ENCODE results near the gene AJAP1.

AJAP1 gene

GRCh38 chr1:4648657-4649056 is 5.8 kb upstream of the AJAP1 start:
- no peak overlapping the region for H3K4me3 ChIP-seq (ENCODE audit: control insufficient read depth, low read depth, low read length)
- TF ChIP-seq CTCF (conservative IDR thresholded peaks at IDR 0.05; ENCODE audit: control insufficient read depth, insufficient read depth, low read depth, low read length), result no peak
- no peak for DNase-seq (ENCODE audit: low read depth)

GRCh38 chr1:4650481-4650880 is 3.9 kb upstream of the AJAP1 start:
- no peak for TF ChIP-seq CTCF (conservative IDR thresholded peaks at IDR 0.05; ENCODE audit: control insufficient read depth, insufficient read depth, low read depth, low read length)
- peak; percentile 10 for DNase-seq (ENCODE audit: low read depth)
- no peak overlapping the region for H3K4me3 ChIP-seq (ENCODE audit: control insufficient read depth, low read depth, low read length)

- no peak for TF ChIP-seq CTCF (conservative IDR thresholded peaks at IDR 0.05; ENCODE audit: control insufficient read depth, insufficient read depth, low read depth, low read length)
- no peak for DNase-seq (ENCODE audit: low read depth)
- no peak overlapping the region for H3K4me3 ChIP-seq (ENCODE audit: control insufficient read depth, low read depth, low read length)
Observed at GRCh38 chr1:4650981-4651380, 3.4 kb upstream of the AJAP1 start.

GRCh38 chr1:4652631-4653327 is 1.6 kb upstream of the AJAP1 start:
- DNase-seq (ENCODE audit: low read depth), result peak; percentile 27
- no peak overlapping the region for H3K4me3 ChIP-seq (ENCODE audit: control insufficient read depth, low read depth, low read length)
- peak; percentile 74 for TF ChIP-seq CTCF (conservative IDR thresholded peaks at IDR 0.05; ENCODE audit: control insufficient read depth, insufficient read depth, low read depth, low read length)

- TF ChIP-seq CTCF (conservative IDR thresholded peaks at IDR 0.05; ENCODE audit: control insufficient read depth, insufficient read depth, low read depth, low read length), result no peak
- no peak overlapping the region for H3K4me3 ChIP-seq (ENCODE audit: control insufficient read depth, low read depth, low read length)
- DNase-seq (ENCODE audit: low read depth), result no peak
Observed at GRCh38 chr1:4653328-4653660, 1.1 kb upstream of the AJAP1 start.

GRCh38 chr1:4654764-4655673 is 610 bp downstream of the AJAP1 start:
- no peak for TF ChIP-seq CTCF (conservative IDR thresholded peaks at IDR 0.05; ENCODE audit: control insufficient read depth, insufficient read depth, low read depth, low read length)
- no peak for DNase-seq (ENCODE audit: low read depth)
- peak overlapping the region; percentile 6 for H3K4me3 ChIP-seq (ENCODE audit: control insufficient read depth, low read depth, low read length)

Data from fibroblast of mammary gland (primary cell).